Progenitor cell of endocrine pancreas (in vitro differentiated cells): Measurements from ENCODE around the gene METTL1. TPM values are rescaled to one million over a fixed set of nuclear protein-coding genes. Genes with fewer than 3 reads are reported as not detected.

Source experiments
- DNase-seq: peaks from one replicate; pipeline ENCODE4 v3.0.0; 2021; ENCODE audit warnings: low spot score; ENCODE audit not compliant: unreplicated experiment
- H3K27ac Mint-ChIP-seq: 2 replicates; pipeline ENCODE4 v1.8.0; 2021; ENCODE audit warnings: mild to moderate bottlenecking, moderate library complexity, mixed read lengths
- H3K27me3 Mint-ChIP-seq: 2 replicates; pipeline ENCODE4 v1.8.0; 2021; ENCODE audit warnings: mixed read lengths
- H3K36me3 Mint-ChIP-seq: 2 replicates; pipeline ENCODE4 v1.8.0; 2022; ENCODE audit warnings: mixed read lengths; ENCODE audit not compliant: insufficient read depth
- H3K4me1 Mint-ChIP-seq: 2 replicates; pipeline ENCODE4 v1.8.0; 2021; ENCODE audit warnings: low read depth, mixed read lengths
- H3K4me3 Mint-ChIP-seq: 2 replicates; pipeline ENCODE4 v1.8.0; 2021; ENCODE audit warnings: low read depth, mild to moderate bottlenecking, moderate library complexity, mixed read lengths
- H3K9me3 Mint-ChIP-seq: 2 replicates; pipeline ENCODE4 v1.8.0; 2021; ENCODE audit warnings: low read depth, mixed read lengths
- total RNA-seq: library from RNA; stranded (reverse); gene quantifications from 2 replicates; pipeline ENCODE4 v1.2.1, GENCODE V29; 2021
- TF ChIP-seq, protein P1 (sequence below): fragments of 200-600 bp; sonication (generic); IDR thresholded peaks from one replicate; pipeline ENCODE4 v1.5.0; 2021; ENCODE audit warnings: antibody characterized with exemption, mild to moderate bottlenecking; ENCODE audit not compliant: unreplicated experiment

METTL1 gene
- total RNA-seq, 1 donor from 2014 or later, result 23.3 TPM

- H3K9me3 Mint-ChIP-seq, result no peaks in the 10 kb centered on the region
- DNase-seq, result no peak
- H3K27ac Mint-ChIP-seq, result peak overlapping the region; percentile 90
- TF ChIP-seq, protein P1, sequence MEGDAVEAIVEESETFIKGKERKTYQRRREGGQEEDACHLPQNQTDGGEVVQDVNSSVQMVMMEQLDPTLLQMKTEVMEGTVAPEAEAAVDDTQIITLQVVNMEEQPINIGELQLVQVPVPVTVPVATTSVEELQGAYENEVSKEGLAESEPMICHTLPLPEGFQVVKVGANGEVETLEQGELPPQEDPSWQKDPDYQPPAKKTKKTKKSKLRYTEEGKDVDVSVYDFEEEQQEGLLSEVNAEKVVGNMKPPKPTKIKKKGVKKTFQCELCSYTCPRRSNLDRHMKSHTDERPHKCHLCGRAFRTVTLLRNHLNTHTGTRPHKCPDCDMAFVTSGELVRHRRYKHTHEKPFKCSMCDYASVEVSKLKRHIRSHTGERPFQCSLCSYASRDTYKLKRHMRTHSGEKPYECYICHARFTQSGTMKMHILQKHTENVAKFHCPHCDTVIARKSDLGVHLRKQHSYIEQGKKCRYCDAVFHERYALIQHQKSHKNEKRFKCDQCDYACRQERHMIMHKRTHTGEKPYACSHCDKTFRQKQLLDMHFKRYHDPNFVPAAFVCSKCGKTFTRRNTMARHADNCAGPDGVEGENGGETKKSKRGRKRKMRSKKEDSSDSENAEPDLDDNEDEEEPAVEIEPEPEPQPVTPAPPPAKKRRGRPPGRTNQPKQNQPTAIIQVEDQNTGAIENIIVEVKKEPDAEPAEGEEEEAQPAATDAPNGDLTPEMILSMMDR, result peak; percentile 78
- H3K4me3 Mint-ChIP-seq, result peak overlapping the region; percentile 81
- H3K4me1 Mint-ChIP-seq, result peaks cover 30% of the 10 kb centered on the region
- peaks cover 15% of the 10 kb centered on the region for H3K36me3 Mint-ChIP-seq
- no peaks in the 10 kb centered on the region for H3K27me3 Mint-ChIP-seq
Measured at GRCh38 chr12:57756406-57757341, 15.2 kb downstream of the METTL1 start.

DNA sequence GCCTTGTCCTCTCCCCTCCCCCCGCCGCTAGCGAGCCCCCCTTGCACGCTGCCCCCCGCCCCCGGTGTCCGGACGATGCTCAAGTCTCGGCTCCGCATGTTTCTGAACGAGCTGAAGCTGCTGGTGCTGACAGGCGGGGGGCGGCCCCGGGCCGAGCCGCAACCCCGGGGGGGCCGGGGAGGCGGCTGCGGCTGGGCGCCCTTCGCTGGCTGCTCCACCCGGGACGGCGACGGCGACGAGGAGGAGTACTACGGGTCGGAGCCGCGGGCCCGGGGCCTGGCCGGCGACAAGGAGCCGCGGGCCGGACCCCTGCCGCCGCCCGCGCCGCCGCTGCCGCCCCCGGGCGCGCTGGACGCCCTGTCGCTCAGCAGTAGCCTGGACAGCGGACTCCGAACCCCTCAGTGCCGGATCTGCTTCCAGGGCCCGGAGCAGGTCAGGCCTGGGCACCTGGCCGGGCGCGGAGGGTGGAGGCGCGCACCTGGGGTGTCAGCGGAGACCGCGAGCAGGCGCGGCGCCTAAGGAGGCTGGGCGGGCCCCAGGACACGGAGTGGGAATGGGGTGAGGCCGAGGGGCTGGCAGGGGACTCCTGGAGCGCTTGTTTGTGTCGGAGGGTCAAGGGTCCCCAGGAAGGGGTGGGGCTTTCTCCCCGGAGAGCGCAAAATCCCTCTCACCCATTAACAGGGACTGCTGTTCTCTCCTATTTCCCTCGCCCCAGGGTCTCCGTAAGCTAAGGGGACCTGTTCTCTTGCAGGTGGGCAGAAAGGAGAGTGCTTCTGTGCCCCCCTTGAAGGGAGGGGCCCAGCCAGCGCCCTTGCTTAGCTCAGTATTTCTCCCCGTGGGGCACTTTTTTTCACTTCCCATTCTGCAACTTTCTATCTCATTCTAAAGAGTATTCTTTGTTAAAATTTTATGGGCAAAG, 16.2 kb downstream of the METTL1 start:
- H3K27me3 Mint-ChIP-seq, result no peaks in the 10 kb centered on the region
- TF ChIP-seq, protein P1, result no peak
- H3K9me3 Mint-ChIP-seq, result no peaks in the 10 kb centered on the region
- H3K4me3 Mint-ChIP-seq, result peak overlapping the region; percentile 81
- peaks cover 36% of the 10 kb centered on the region for H3K4me1 Mint-ChIP-seq
- peak overlapping the region; percentile 90 for H3K27ac Mint-ChIP-seq
- peaks cover 20% of the 10 kb centered on the region for H3K36me3 Mint-ChIP-seq
- DNase-seq, result no peak

- TF ChIP-seq, protein P1, result no peak
- no peak for DNase-seq
- Mint-ChIP-seq H3K27me3 (no peaks in the 10 kb centered on the region), H3K4me1 (peaks cover 36% of the 10 kb centered on the region), H3K27ac (no peak overlapping the region), H3K9me3 (no peaks in the 10 kb centered on the region), H3K4me3 (peak overlapping the region; percentile 94), H3K36me3 (peaks cover 24% of the 10 kb centered on the region)
Measured at GRCh38 chr12:57755194-57755453, 16.8 kb downstream of the METTL1 start.

DNA sequence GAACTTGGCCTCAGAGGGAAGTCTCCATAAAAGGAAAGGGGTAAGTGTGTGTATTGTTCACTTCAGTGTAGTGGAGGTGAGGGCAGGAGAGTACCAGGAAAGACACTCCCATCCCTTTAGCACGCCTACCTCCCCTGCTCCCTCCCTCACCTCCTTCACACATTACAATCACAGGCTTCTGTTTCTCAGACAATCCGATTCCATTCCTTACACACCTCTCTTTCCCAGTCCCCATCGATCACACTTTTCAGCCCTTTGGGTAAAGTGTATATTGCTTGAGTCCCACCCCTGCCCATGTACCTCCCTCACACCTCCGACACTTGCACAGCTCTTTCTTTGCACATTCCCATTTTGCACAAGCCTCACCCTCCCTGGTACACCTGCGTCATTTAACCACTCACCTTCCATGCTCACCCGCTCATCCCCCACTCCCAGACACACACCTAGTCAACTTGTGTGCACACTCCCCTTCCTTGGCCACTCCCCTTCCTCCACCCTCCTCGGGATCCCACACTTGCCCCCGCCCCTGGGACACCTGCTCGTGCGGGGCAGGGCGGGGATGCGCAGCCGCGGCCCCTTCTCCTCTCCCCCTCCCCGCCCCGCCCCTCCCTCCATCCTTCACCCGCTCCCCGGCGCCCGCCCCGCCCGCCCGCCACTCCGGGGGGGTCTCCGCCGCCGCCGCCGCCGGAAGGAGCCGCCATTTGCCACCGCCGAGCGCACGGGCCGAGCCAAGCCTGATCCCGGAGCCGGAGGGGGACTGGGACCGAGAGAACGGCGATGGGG, 17.3 kb downstream of the METTL1 start, which contains the start of gene MARCHF9:
Gene MARCHF9, plus strand, starts transcription at position 693 of the 783 bp plus-strand sequence. CDS start 426 bp downstream, outside the sequence.
- peaks cover 36% of the 10 kb centered on the region for H3K4me1 Mint-ChIP-seq
- H3K9me3 Mint-ChIP-seq, result no peaks in the 10 kb centered on the region
- no peak for DNase-seq
- H3K36me3 Mint-ChIP-seq, result peaks cover 21% of the 10 kb centered on the region
- TF ChIP-seq, protein P1, result no peak
- H3K27me3 Mint-ChIP-seq, result no peaks in the 10 kb centered on the region
- peak within 1 kb of the TSS; percentile 96 for H3K27ac Mint-ChIP-seq
- H3K4me3 Mint-ChIP-seq, result peak within 1 kb of the TSS; percentile 94
